ENCODE data around the gene RERE.
"Not testable (repeated sequence)": the region's sequence is repeated elsewhere in the genome, so short reads cannot be mapped to it uniquely, and the experiment has no call there.

Gene RERE

GRCh38 chr1:8506456-8506855 lies 311.0 kb downstream of the RERE start:
- H3K4me3 ChIP-seq (ENCODE audit: low read depth, low read length), result no peak overlapping the region
- DNase-seq (ENCODE audit: low read depth), result no peak
- no peak for TF ChIP-seq CTCF (IDR thresholded peaks at IDR 0.05; ENCODE audit: insufficient read depth, low read depth, low read length, missing control alignments)

- H3K4me3 ChIP-seq (ENCODE audit: low read depth, low read length), result no peak overlapping the region
- no peak for TF ChIP-seq CTCF (IDR thresholded peaks at IDR 0.05; ENCODE audit: insufficient read depth, low read depth, low read length, missing control alignments)
- DNase-seq (ENCODE audit: low read depth), result no peak
These were observed 313.6 kb downstream of the RERE start for GRCh38 chr1:8503842-8504241.

- H3K4me3 ChIP-seq (ENCODE audit: low read depth, low read length); DNase-seq (ENCODE audit: low read depth): not testable (repeated sequence)
These were observed 314.5 kb downstream of the RERE start for GRCh38 chr1:8502949-8503348.

GRCh38 chr1:8497210-8497819 lies 320.1 kb downstream of the RERE start:
- no peak overlapping the region for H3K4me3 ChIP-seq (ENCODE audit: low read depth, low read length)
- no peak for TF ChIP-seq CTCF (IDR thresholded peaks at IDR 0.05; ENCODE audit: insufficient read depth, low read depth, low read length, missing control alignments)
- DNase-seq (ENCODE audit: low read depth), result peak; percentile 33

GRCh38 chr1:8496473-8496872 lies 321.0 kb downstream of the RERE start:
- peak; percentile 71 for DNase-seq (ENCODE audit: low read depth)
- H3K4me3 ChIP-seq (ENCODE audit: low read depth, low read length), result peak overlapping the region; percentile 10; the same call in 1 of the 2 replicates

GRCh38 chr1:8495928-8496401 lies 321.5 kb downstream of the RERE start:
- peak; percentile 56 for DNase-seq (ENCODE audit: low read depth)
- no peak overlapping the region for H3K4me3 ChIP-seq (ENCODE audit: low read depth, low read length)
- no peak for TF ChIP-seq CTCF (IDR thresholded peaks at IDR 0.05; ENCODE audit: insufficient read depth, low read depth, low read length, missing control alignments)

More at GRCh38 chr1:8496473-8496872, 321.0 kb downstream of the RERE start:
- TF ChIP-seq CTCF (IDR thresholded peaks at IDR 0.05; ENCODE audit: insufficient read depth, low read depth, low read length, missing control alignments), result no peak

GRCh38 chr1:8494681-8495080 lies 322.8 kb downstream of the RERE start:
- TF ChIP-seq CTCF (IDR thresholded peaks at IDR 0.05; ENCODE audit: insufficient read depth, low read depth, low read length, missing control alignments), result no peak
- peak; percentile 60 for DNase-seq (ENCODE audit: low read depth)
- no peak overlapping the region for H3K4me3 ChIP-seq (ENCODE audit: low read depth, low read length)
